OCI-M2 (cell line): ENCODE results near the gene AHNAK.

ENCODE experiments used
- DNase-seq: peaks from one replicate; lab custom pipeline; 2025; ENCODE audit not compliant: unreplicated experiment; lab: John Stamatoyannopoulos, UW

Gene AHNAK

GRCh38 chr11:62538470-62539237 lies 8.0 kb downstream of the AHNAK start:
- no peak for DNase-seq

- no peak for DNase-seq
Measured at GRCh38 chr11:62536301-62536957, 10.2 kb downstream of the AHNAK start.

DNA sequence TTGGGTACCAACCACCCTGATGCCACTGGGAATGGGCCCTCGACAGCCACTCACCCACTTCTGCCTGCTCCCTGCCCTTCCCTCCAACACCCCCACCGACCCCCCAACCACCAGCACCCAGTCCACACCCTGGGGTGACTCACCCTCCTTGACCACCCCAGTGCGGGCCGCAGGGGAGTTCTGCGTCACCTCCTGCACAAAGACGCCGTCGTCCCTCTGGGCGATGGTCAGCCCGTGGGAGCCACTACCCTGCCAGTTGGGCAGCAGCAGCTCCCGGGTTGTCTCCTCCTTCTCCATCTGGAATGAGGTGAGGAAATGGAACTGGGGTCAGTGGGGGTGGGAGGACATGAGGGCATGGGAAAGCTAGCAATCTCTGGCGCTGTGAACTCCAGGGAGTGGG lies 10.8 kb downstream of the AHNAK start:
- no peak for DNase-seq

DNA sequence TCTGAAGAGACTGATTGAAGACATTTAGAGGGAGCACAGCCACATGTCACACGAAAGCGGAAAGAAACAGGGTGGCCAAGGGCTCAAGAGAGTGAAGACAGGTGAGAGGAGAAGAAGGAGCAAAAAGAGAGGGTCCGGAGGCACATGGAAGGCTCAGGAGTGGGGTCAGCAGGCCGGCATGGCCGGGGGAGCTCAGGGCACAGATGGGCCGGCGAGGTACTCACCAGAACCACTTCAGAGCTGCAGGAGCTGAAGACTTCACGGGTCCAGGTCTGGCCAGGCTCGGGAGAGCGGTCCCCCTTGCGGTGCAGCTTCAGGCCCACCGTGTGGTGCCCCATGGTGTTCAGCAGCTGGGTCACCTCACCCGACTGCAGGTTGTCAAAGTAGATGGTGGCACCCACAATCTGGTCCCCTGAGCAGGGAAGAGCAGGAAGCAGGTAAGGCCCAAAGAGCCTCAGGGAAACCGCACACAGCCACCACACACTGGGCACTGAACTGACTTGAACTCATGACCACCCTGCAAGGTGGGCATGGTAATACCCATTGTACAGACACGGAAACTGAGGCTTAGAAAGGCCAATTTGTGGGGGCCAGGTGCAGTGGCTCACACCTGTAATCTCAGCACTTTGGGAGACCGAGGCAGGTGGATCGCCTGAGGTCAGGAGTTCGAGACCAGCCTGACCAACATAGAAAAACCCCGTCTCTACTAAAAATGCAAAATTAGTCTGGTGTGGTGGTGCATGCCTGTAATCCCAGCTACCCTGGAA lies 11.6 kb downstream of the AHNAK start:
- DNase-seq, result no peak

- DNase-seq, result no peak
Measured at GRCh38 chr11:62532096-62532495, 14.5 kb downstream of the AHNAK start.

- no peak for DNase-seq
Measured at GRCh38 chr11:62516736-62517371, 29.8 kb downstream of the AHNAK start.

GRCh38 chr11:62514151-62514550 lies 32.5 kb downstream of the AHNAK start:
- no peak for DNase-seq

- DNase-seq, result no peak
Measured at GRCh38 chr11:62513626-62514025, 33.0 kb downstream of the AHNAK start.

DNA sequence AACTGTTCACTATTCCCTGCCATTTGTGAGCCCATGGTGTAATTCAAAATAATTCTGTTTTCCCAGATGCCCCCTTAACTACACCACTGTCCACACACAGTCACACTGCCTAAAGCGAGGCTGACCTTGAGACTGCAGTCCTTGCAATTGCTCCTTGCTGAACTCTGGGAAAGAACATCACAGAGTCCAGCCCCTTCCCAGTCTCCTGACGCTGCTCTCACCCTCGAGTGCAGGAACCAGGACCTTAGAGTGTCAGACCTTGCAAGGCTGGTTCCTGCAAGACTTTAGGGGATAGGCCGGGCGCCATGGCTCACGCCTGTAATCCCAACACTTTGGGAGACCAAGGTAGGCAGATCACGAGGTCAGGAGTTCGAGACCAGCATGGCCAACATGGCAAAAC lies 33.6 kb downstream of the AHNAK start:
- no peak for DNase-seq

- DNase-seq, result no peak
Measured at GRCh38 chr11:62508336-62509058, 38.1 kb downstream of the AHNAK start.

GRCh38 chr11:62507125-62507422 lies 39.5 kb downstream of the AHNAK start:
- DNase-seq, result no peak

DNA sequence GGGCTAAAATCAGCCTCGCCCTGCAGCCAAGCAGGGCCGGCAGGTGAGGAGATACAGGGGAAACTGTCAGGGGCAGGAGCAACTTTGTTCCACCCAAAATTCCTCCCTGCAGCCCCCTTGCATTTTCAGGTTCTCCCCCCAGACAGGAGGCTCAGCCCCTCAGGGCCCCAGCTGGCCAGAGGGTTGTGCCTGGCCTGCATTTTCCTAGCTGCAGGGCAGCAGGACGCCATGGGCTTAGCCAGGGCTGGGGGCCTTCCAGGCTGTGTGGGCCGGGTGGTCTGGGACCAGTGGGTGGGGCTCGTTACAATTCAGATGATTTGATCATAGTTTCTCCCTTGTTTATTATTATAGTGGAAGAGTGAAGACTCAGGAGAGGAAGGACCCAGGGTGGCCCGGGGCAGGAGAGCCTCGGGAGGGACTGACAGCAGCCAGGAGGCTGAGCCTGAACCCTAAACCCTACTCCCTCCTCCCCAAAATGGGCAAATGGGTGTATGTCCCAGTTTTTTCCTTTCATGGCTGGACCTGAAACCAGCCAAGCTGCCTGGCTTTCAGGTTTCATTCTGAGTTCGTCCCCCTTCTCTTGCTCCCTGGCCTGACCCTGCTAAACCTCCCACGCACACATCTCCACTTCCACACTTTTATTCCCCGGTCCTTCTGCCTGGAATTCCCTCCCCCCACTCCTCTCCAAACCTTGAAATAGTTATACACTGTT lies 40.0 kb downstream of the AHNAK start:
- no peak for DNase-seq

- DNase-seq, result no peak
Measured at GRCh38 chr11:62505440-62506091, 41.0 kb downstream of the AHNAK start.

DNA sequence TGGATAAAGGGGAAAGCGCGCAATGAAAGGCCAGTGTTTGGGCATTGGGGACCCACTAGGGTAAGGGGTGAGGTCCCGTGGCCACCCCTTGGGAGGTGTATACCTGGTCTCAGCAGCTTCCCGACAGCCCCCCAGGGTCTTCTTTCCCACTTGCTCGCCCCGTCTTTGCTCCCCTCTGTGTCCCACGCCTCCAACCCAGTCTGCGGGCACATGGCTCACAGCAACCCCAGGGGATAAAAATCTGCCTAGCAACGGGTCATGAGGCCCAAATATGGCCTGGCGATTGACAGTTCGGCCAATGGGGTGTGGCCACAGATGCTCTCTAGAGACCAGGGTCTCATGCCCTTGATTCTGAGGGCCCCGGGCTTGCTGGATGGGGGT lies 41.6 kb downstream of the AHNAK start:
- no peak for DNase-seq

DNA sequence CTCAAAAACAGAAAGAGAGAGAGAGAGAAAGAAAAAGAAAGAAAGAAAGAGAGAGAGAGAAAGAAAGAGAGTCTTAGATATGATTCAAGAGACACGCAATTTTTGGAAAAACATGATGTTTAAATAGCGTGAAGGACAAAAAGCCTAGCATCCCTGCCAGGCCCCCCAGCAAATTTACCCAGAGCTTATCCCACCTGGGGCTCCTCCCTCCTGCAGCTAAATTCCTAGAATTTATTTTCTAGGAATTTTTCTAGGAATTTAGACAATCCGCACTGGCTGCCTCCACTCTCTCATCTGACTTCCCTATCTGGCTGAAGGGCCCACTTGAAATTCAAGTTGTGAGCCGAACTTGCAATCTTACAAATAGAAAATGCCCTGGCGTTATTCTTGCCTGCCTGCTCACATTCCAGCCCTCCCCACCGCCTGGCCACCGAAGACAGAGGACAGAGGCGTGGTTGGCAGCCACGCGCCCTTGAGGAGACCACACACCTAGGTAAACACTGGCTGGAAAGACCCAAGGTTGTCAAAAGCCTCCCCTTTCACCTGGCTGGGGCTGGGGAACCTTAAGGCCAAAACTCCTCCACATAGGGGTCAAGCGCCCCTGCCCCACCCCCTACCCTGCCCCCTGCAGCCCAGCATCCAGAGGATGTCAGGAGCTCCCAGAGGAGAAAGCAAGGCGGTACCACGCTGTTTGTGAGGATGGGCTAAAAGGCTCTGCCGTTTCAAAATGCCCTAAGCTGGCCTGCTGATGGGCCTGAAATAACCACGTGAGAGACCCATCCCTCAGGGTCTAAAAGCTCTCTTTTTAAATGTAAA lies 42.2 kb downstream of the AHNAK start:
- DNase-seq, result no peak

DNA sequence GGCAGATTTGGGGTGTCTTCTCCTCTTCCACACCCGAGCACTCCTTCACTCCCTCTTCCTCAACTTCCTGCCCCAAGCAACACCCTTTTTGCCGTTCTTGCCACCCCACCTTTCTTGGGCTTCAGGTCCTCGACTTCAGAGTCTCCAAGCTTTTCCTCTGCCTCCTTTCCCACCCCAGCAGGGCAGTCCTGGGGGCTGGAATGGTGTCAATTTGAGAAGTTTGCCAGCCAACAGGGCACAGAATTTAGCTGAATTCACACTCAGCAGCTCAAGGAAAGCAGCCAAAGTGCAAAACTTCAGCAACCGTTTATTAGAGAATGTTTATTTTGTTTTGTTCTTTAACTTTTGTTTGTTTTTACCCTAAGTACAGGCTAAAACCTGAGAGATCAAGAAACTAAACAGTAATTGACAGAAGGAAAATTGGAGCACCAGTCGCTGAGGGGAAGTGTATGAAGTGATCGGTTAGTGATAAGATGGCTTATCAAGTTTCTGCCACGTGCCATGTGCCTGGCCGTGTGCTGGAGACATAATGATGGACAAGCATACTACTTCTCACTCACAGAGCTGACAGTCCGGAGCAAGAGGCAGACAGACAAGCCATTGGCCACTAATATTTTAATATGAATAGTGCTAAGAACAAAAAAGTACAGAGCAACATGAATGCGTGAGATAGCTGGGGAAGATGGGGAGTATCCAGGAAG lies 44.4 kb downstream of the AHNAK start:
- DNase-seq, result no peak

DNA sequence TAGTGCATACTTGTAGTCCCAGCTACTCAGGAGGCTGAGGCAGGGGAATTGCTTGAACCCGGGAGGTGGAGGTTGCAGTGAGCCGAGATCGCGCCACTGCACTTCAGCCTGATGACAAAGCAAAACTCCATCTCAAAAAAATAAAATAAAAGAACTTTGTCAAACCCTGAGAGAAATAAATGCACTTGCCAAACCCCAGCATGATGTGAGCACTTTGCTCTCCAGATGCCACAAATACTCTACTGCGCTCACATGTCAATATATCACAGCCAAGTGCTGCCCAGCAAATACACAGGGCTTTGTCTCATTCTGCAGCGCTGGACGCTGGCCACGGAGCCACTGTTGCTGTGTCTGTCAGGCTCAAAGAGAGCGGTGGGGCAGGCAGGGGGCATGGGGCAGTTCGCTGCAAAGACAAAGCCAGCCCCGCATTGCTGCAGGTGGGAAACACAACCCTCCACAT lies 45.1 kb downstream of the AHNAK start:
- DNase-seq, result no peak

DNA sequence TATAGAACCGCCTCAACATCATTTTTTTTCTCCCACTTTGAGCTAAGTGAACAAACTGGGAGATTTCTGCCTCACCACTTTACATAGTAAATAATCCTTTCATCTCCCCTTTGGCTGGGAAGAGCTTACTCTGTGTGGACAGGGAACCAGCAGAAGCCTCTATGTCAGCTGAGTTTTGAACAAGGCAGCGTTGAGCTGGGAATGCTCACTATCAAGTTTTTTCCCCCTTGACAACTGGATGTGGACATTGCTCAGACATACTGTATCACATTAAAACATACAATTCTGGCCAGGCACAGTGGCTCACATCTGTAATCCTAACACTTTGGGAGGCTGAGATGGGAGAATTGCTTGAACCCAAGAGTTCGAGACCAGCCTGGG lies 46.0 kb downstream of the AHNAK start:
- DNase-seq, result no peak
